Measurements from ENCODE around the gene G3BP1.

The G3BP1 gene

GRCh38 chr5:151739395-151739794 lies 32.4 kb upstream of the G3BP1 start:
- Histone ChIP-seq H3K79me2 (ENCODE audit: insufficient read depth, low read length) (no peaks in the 10 kb centered on the region), H3K4me1 (ENCODE audit: insufficient read depth, low read length, severe bottlenecking) (no peaks in the 10 kb centered on the region), H3K36me3 (ENCODE audit: insufficient read depth, low read length) (peaks cover 19% of the 10 kb centered on the region; the same call in 1 of the 2 replicates), H3K4me2 (ENCODE audit: low read length) (no peak overlapping the region), H3F3A (ENCODE audit: insufficient read depth, low read length) (no peaks in the 10 kb centered on the region; the same call in 1 of the 2 replicates), H4K20me1 (ENCODE audit: insufficient read depth, low read length) (no peaks in the 10 kb centered on the region), H3K9me3 (ENCODE audit: low read length) (no peaks in the 10 kb centered on the region), H3K27me3 (ENCODE audit: insufficient read depth, low read length) (no peaks in the 10 kb centered on the region), H2AFZ (ENCODE audit: low read length) (no peak overlapping the region), H3K27ac (ENCODE audit: low read depth, low read length, poor library complexity, severe bottlenecking) (no peak overlapping the region), H3K4me3 (ENCODE audit: low read depth, low read length, poor library complexity, severe bottlenecking) (no peak overlapping the region), H3K9ac (ENCODE audit: low read length) (no peak overlapping the region), H3K9me2 (ENCODE audit: low read depth, low read length) (no peaks in the 10 kb centered on the region)
- TF ChIP-seq EZH2 (IDR thresholded peaks at IDR 0.05; ENCODE audit: borderline replicate concordance, low read length) (no peak), CTCF (IDR thresholded peaks at IDR 0.05; ENCODE audit: low read length) (no peak)

- H2AFZ ChIP-seq (ENCODE audit: low read length) = no peak overlapping the region
- no peaks in the 10 kb centered on the region; the same call in 1 of the 2 replicates for H3F3A ChIP-seq (ENCODE audit: insufficient read depth, low read length)
- TF ChIP-seq CTCF (IDR thresholded peaks at IDR 0.05; ENCODE audit: low read length) (no peak), EZH2 (IDR thresholded peaks at IDR 0.05; ENCODE audit: borderline replicate concordance, low read length) (no peak)
- H3K4me1 ChIP-seq (ENCODE audit: insufficient read depth, low read length, severe bottlenecking) = peaks cover 2% of the 10 kb centered on the region
- no peak overlapping the region for H3K4me3 ChIP-seq (ENCODE audit: low read depth, low read length, poor library complexity, severe bottlenecking)
- H3K27ac ChIP-seq (ENCODE audit: low read depth, low read length, poor library complexity, severe bottlenecking) = no peak overlapping the region
- H3K27me3 ChIP-seq (ENCODE audit: insufficient read depth, low read length) = no peaks in the 10 kb centered on the region
- no peaks in the 10 kb centered on the region for H3K9me3 ChIP-seq (ENCODE audit: low read length)
- no peaks in the 10 kb centered on the region for H3K79me2 ChIP-seq (ENCODE audit: insufficient read depth, low read length)
- H4K20me1 ChIP-seq (ENCODE audit: insufficient read depth, low read length) = no peaks in the 10 kb centered on the region
- no peaks in the 10 kb centered on the region for H3K9me2 ChIP-seq (ENCODE audit: low read depth, low read length)
- no peak overlapping the region for H3K4me2 ChIP-seq (ENCODE audit: low read length)
- H3K36me3 ChIP-seq (ENCODE audit: insufficient read depth, low read length) = peaks cover 24% of the 10 kb centered on the region; the same call in 1 of the 2 replicates
- H3K9ac ChIP-seq (ENCODE audit: low read length) = no peak overlapping the region
These were observed 31.8 kb upstream of the G3BP1 start for GRCh38 chr5:151739939-151740335.

GRCh38 chr5:151740336-151740942 lies 31.3 kb upstream of the G3BP1 start:
- H3K4me1 ChIP-seq (ENCODE audit: insufficient read depth, low read length, severe bottlenecking) = peaks cover 7% of the 10 kb centered on the region
- H3K79me2 ChIP-seq (ENCODE audit: insufficient read depth, low read length) = no peaks in the 10 kb centered on the region
- H3K4me2 ChIP-seq (ENCODE audit: low read length) = no peak overlapping the region
- no peaks in the 10 kb centered on the region for H4K20me1 ChIP-seq (ENCODE audit: insufficient read depth, low read length)
- H3K27me3 ChIP-seq (ENCODE audit: insufficient read depth, low read length) = no peaks in the 10 kb centered on the region
- H2AFZ ChIP-seq (ENCODE audit: low read length) = no peak overlapping the region
- no peaks in the 10 kb centered on the region for H3K9me2 ChIP-seq (ENCODE audit: low read depth, low read length)
- no peak overlapping the region for H3K27ac ChIP-seq (ENCODE audit: low read depth, low read length, poor library complexity, severe bottlenecking)
- H3K9ac ChIP-seq (ENCODE audit: low read length) = no peak overlapping the region
- no peaks in the 10 kb centered on the region for H3K9me3 ChIP-seq (ENCODE audit: low read length)
- H3K36me3 ChIP-seq (ENCODE audit: insufficient read depth, low read length) = peaks cover 29% of the 10 kb centered on the region; the same call in 1 of the 2 replicates
- H3F3A ChIP-seq (ENCODE audit: insufficient read depth, low read length) = no peaks in the 10 kb centered on the region; the same call in 1 of the 2 replicates
- no peak overlapping the region for H3K4me3 ChIP-seq (ENCODE audit: low read depth, low read length, poor library complexity, severe bottlenecking)
- TF ChIP-seq EZH2 (IDR thresholded peaks at IDR 0.05; ENCODE audit: borderline replicate concordance, low read length) = no peak
- TF ChIP-seq CTCF (IDR thresholded peaks at IDR 0.05; ENCODE audit: low read length) = peak; percentile 87

Measured in OCI-LY1 (cell line).